NCI-H128 (cell line): Measurements from ENCODE around the gene HES4.

Experiments used
- DNase-seq: peaks from one replicate; lab custom pipeline; 2025; ENCODE audit not compliant: unreplicated experiment; lab: John Stamatoyannopoulos, UW

HES4 gene

DNA sequence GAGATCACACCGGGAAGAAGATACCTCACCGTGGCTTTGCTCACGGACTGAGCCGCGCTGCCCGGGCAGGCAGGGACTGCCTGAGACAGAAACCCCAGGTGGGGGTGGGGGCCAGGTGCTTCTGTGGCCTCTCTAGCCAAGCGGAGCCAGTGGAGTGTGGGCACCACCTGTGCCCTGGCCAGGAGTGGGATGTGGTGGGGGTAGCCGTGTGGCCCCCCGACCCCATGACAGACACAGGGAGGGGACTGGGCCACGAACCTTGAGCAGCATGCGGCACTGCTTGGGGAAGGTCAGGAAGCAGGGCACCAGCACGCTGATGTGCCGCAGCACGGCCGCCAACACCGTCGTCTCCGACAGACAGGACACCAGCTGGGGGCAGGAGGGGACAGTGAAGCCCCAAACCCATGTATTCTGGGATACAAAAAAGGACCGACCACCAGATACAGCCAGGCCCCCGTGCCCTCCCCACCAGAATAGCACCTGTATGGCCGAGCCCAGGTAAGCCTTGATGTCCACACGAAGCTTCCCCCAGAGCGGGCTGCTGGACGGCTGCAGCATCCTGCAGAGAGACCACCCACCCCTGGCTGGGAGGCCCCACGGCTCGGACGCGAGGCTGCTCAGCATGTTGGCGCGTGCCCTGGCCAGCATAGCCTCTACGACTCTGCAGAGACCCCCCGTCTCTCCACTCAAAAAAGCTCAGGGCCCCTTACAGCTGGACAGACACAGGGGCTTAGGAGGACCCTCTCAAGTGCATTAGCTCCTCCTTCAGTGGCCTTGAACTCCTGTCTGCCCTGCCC lies 46.2 kb downstream of the HES4 start:
- no peak for DNase-seq

- DNase-seq: no peak
Measured at GRCh38 chr1:952603-953002, 47.3 kb downstream of the HES4 start.

- no peak for DNase-seq
Measured at GRCh38 chr1:952201-952600, 47.7 kb downstream of the HES4 start.

- DNase-seq: no peak
Measured at GRCh38 chr1:951364-951763, 48.5 kb downstream of the HES4 start.

DNA sequence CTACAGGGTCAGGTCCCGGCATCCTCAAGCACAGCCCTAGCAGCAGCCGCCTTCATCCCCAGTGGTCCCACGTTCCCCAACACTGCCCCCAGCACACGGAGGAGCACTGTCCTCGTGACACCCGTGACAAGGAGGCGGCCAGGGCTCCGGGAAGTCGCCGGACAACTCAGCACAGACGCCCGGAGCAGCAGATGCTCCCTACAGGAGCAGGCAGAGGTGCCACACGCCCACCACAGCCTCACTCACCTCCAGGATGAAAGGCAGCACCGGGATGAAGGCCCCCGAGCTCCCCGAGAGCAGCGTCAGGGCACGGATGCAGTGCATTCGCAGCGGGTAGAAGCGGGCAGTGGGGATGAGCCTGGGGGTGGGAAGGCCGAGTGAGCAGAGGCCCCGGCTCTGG lies 49.0 kb downstream of the HES4 start:
- DNase-seq: no peak

DNA sequence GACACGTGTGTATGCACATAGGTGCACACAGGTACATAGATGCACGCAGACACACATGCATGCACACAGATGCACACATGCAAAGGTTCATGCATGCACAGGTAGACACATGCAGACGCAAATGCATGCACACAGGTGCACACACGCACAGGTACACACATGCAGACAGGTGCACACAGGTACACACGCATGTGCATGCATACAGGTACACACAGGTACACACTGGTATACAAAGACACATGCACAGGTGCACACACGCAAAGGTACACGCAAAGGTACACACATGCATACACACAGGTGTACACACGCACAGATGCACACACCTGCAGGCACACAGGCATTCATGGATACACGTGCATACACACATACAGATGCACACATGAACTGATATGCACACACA lies 49.6 kb downstream of the HES4 start:
- no peak for DNase-seq
